HEK293 (cell line): ENCODE data around the gene TRNT1.

ENCODE experiments used
- CTCF ChIA-PET: fragments of 350-600 bp; formaldehyde crosslinking; extraction: SDS; loops from one replicate; lab custom pipeline; 2021; ENCODE audit warnings: antibody characterized with exemption; lab: Yijun Ruan, JAX
- POLR2A ChIA-PET: fragments of 300-600 bp; formaldehyde crosslinking; extraction: SDS; loops from one replicate; lab custom pipeline; 2020; ENCODE audit warnings: antibody characterized with exemption, inconsistent platforms; lab: Yijun Ruan, JAX
- H3K27ac ChIP-seq: fragments of 200-500 bp; sonication (Bioruptor generic); 2 replicates; pipeline ENCODE4 v1.5.1; 2014; ENCODE audit warnings: low read depth, low read length, control low read depth, inconsistent platforms; ENCODE audit errors: extremely low read depth
- H3K36me3 ChIP-seq, 2 experiments: fragments of 200-500 bp in 1 of 2; sonication (Bioruptor generic) in 1 of 2; 1 replicate in 1 of 2; 2 replicates in 1 of 2; pipeline ENCODE4 v1.5.1; 2014 to 2017; ENCODE audit warnings: inconsistent platforms in 2 of 2, low read length in 2 of 2; ENCODE audit not compliant: control insufficient read depth in 2 of 2, insufficient read depth in 1 of 2
- H3K4me1 ChIP-seq: fragments of 200-500 bp; sonication (Bioruptor generic); 2 replicates; pipeline ENCODE4 v1.5.1; 2014; ENCODE audit warnings: mild to moderate bottlenecking, low read length, inconsistent platforms; ENCODE audit not compliant: control insufficient read depth, insufficient read depth
- H3K4me3 ChIP-seq: 2 replicates; pipeline ENCODE4 v1.5.1; 2011; ENCODE audit warnings: low read depth, mild to moderate bottlenecking, control low read depth, low read length, moderate library complexity
- H3K9me3 ChIP-seq: fragments of 200-500 bp; sonication (Bioruptor generic); 2 replicates; pipeline ENCODE4 v1.5.1; 2014; ENCODE audit warnings: low read depth, low read length, inconsistent platforms; ENCODE audit not compliant: control insufficient read depth, insufficient read depth
- INSM2 ChIP-seq: fragments of 450-650 bp; formaldehyde crosslinking; IDR thresholded peaks from 2 replicates; pipeline ENCODE4 v1.5.1; 2016; ENCODE audit warnings: missing biosample characterization, missing genetic modification characterization
- KLF1 ChIP-seq: fragments of 450-650 bp; formaldehyde crosslinking; IDR thresholded peaks from 2 replicates; pipeline ENCODE4 v1.5.1; 2016; ENCODE audit warnings: missing biosample characterization, missing genetic modification characterization
- KLF9 ChIP-seq: fragments of 450-650 bp; formaldehyde crosslinking; IDR thresholded peaks from 2 replicates; pipeline ENCODE4 v1.5.1; 2016; ENCODE audit warnings: missing biosample characterization, missing genetic modification characterization, low read depth
- MEIS1 ChIP-seq: sonication (generic); formaldehyde crosslinking; IDR thresholded peaks from 2 replicates; pipeline ENCODE4 v1.8.1; 2022; ENCODE audit warnings: missing genetic modification reagents, mild to moderate bottlenecking, borderline replicate concordance
- MZF1 ChIP-seq: fragments of 450-650 bp; formaldehyde crosslinking; IDR thresholded peaks from 2 replicates; pipeline ENCODE4 v1.5.1; 2017; ENCODE audit warnings: missing biosample characterization, missing genetic modification characterization, borderline replicate concordance
- OVOL3 ChIP-seq: fragments of 450-650 bp; formaldehyde crosslinking; IDR thresholded peaks from 2 replicates; pipeline ENCODE4 v1.5.1; 2016; ENCODE audit warnings: missing biosample characterization, missing genetic modification characterization
- PRDM1 ChIP-seq: fragments of 450-650 bp; formaldehyde crosslinking; IDR thresholded peaks from 2 replicates; pipeline ENCODE4; 2016; ENCODE audit warnings: missing biosample characterization, missing genetic modification characterization
- PRDM10 ChIP-seq: fragments of 450-650 bp; formaldehyde crosslinking; IDR thresholded peaks from 2 replicates; pipeline ENCODE4 v1.5.1; 2016; ENCODE audit warnings: missing biosample characterization, missing genetic modification characterization
- SALL2 ChIP-seq: fragments of 450-650 bp; formaldehyde crosslinking; IDR thresholded peaks from 2 replicates; pipeline ENCODE4 v1.5.0; 2017; ENCODE audit warnings: missing biosample characterization, mild to moderate bottlenecking, missing genetic modification characterization, borderline replicate concordance
- SP2 ChIP-seq: fragments of 450-650 bp; formaldehyde crosslinking; IDR thresholded peaks from 2 replicates; pipeline ENCODE4 v1.5.1; 2016; ENCODE audit warnings: missing biosample characterization, missing genetic modification characterization
- TCF7L2 ChIP-seq: IDR thresholded peaks from 2 replicates; pipeline ENCODE4 v1.6.1; 2011; ENCODE audit warnings: low read depth, mild to moderate bottlenecking, inconsistent platforms, low read length, moderate library complexity, borderline replicate concordance
- ZBTB21 ChIP-seq: fragments of 450-650 bp; formaldehyde crosslinking; IDR thresholded peaks from 2 replicates; pipeline ENCODE4 v1.5.1; 2017; ENCODE audit warnings: missing biosample characterization, missing genetic modification characterization
- ZBTB8A ChIP-seq: fragments of 450-650 bp; formaldehyde crosslinking; IDR thresholded peaks from 2 replicates; pipeline ENCODE4 v1.5.1; 2016; ENCODE audit warnings: missing biosample characterization, missing genetic modification characterization
- ZFHX2 ChIP-seq: fragments of 450-650 bp; formaldehyde crosslinking; conservative IDR thresholded peaks from 2 replicates; pipeline ENCODE4 v1.5.1; 2016; ENCODE audit warnings: missing biosample characterization, missing genetic modification characterization
- ZNF140 ChIP-seq: fragments of 450-650 bp; formaldehyde crosslinking; IDR thresholded peaks from 2 replicates; pipeline ENCODE4 v1.5.1; 2016; ENCODE audit warnings: missing biosample characterization, missing genetic modification characterization
- ZNF175 ChIP-seq: fragments of 450-650 bp; formaldehyde crosslinking; IDR thresholded peaks from 2 replicates; pipeline ENCODE4 v1.5.1; 2016; ENCODE audit warnings: missing biosample characterization, missing genetic modification characterization
- ZNF214 ChIP-seq: fragments of 450-650 bp; formaldehyde crosslinking; IDR thresholded peaks from 2 replicates; pipeline ENCODE4 v1.5.1; 2017; ENCODE audit warnings: missing biosample characterization, mild to moderate bottlenecking, missing genetic modification characterization, borderline replicate concordance
- ZNF223 ChIP-seq: fragments of 450-650 bp; formaldehyde crosslinking; IDR thresholded peaks from 2 replicates; pipeline ENCODE4 v1.5.1; 2016; ENCODE audit warnings: missing biosample characterization, missing genetic modification characterization
- ZNF23 ChIP-seq: fragments of 450-650 bp; formaldehyde crosslinking; IDR thresholded peaks from 2 replicates; pipeline ENCODE4 v1.5.1; 2016; ENCODE audit warnings: missing biosample characterization, missing genetic modification characterization, borderline replicate concordance
- ZNF248 ChIP-seq: fragments of 450-650 bp; formaldehyde crosslinking; IDR thresholded peaks from 2 replicates; pipeline ENCODE4 v1.5.1; 2017; ENCODE audit warnings: missing biosample characterization, missing genetic modification characterization
- ZNF274 ChIP-seq, 2 experiments: fragments of 200-500 bp in 1 of 2; fragments of 450-650 bp in 1 of 2; sonication (Bioruptor generic) in 1 of 2; formaldehyde crosslinking in 1 of 2; IDR thresholded peaks; 2 replicates each; pipeline versions ENCODE4 v1.5.1 to v1.6.1; 2014 to 2016; ENCODE audit warnings: borderline replicate concordance in 1 of 2, inconsistent platforms in 1 of 2, low read length in 1 of 2, missing biosample characterization in 1 of 2, missing genetic modification characterization in 1 of 2
- ZNF292 ChIP-seq: fragments of 450-650 bp; formaldehyde crosslinking; IDR thresholded peaks from 2 replicates; pipeline ENCODE4 v1.5.1; 2016; ENCODE audit warnings: low read depth, missing biosample characterization, missing genetic modification characterization, borderline replicate concordance
- ZNF473 ChIP-seq: fragments of 450-650 bp; formaldehyde crosslinking; IDR thresholded peaks from 2 replicates; pipeline ENCODE4 v1.5.1; 2017; ENCODE audit warnings: missing biosample characterization, missing genetic modification characterization
- ZNF488 ChIP-seq: fragments of 450-650 bp; formaldehyde crosslinking; IDR thresholded peaks from 2 replicates; pipeline ENCODE4 v1.5.1; 2016; ENCODE audit warnings: missing biosample characterization, missing genetic modification characterization
- ZNF529 ChIP-seq: fragments of 450-650 bp; formaldehyde crosslinking; IDR thresholded peaks from 2 replicates; pipeline ENCODE4 v1.5.1; 2017; ENCODE audit warnings: missing genetic modification characterization, missing biosample characterization; ENCODE audit not compliant: insufficient replicate concordance
- ZNF624 ChIP-seq: fragments of 450-650 bp; formaldehyde crosslinking; IDR thresholded peaks from 2 replicates; pipeline ENCODE4 v1.5.1; 2017; ENCODE audit warnings: missing biosample characterization, missing genetic modification characterization
- ZNF785 ChIP-seq: fragments of 450-650 bp; formaldehyde crosslinking; IDR thresholded peaks from 2 replicates; pipeline ENCODE4 v1.5.1; 2016; ENCODE audit warnings: missing biosample characterization, missing genetic modification characterization
- ZNF791 ChIP-seq: fragments of 450-650 bp; formaldehyde crosslinking; IDR thresholded peaks from 2 replicates; pipeline ENCODE4 v1.5.1; 2016; ENCODE audit warnings: missing biosample characterization, missing genetic modification characterization

TRNT1 gene

DNA sequence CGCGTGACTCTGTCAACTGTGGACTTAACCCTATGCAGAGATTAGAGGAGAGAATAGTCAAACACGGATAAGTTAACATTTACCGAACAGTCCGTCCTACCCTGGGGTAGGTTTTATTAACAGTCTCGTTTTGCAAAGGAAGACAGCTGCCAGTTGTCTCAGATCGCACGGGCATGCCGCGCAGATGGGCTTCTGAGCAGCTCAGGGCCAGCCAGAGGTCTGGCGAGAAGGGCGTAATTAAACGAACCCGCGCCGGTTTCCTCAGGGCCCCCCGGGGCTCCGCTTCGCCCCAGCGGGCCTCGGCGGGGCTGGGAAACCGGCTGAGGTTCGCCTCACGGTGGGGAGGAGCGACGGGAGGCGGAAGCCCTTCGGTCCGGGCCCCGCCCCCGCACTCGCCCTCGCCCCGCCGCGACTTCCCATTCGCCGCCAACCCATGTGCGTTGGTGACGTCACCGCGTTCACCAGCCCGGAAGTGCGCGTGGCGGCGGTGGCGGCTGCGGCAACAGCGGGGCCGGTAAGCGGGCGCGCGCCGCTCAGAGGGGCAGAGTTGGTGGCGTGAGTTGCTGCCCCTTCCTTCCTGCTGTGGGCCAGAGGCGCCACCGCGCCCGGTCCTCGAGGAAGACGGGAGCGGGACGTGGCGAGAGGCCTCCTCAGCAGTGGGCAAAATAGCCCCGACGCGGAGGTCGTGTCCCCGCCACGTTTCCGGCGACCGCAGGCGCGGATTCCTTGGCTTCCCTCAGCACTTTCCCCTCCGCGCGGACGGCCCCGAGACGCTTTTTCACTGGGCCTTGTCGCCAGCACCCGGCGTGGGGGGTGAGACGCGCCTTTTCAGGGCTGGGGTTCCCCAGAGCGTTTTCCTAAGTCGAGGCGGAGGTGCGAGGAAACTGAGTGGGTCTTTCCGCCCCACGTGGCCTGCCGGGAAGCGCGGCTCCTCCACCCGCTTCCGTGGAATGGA, at the start of gene TRNT1 (continued):
- peak; percentile 29; the same call in 1 of the 2 replicates for TF ChIP-seq PRDM10 (tag by site-specific recombination)
- no peak for TF ChIP-seq ZNF175 (tag by site-specific recombination)
- TF ChIP-seq ZNF223 (tag by site-specific recombination), result no peak
- peak; percentile 72 for TF ChIP-seq ZNF785 (tag by site-specific recombination)
- TF ChIP-seq SALL2 (tag by site-specific recombination), result no peak
- TF ChIP-seq ZBTB8A, result peak; percentile 73
- TF ChIP-seq SP2 (tag by site-specific recombination), result peak; percentile 89
- peak; percentile 23; the same call in 1 of the 2 replicates for TF ChIP-seq PRDM1
- TF ChIP-seq ZNF529 (tag by site-specific recombination), result no peak
- no peak; the same call in 1 of the 2 replicates for TF ChIP-seq ZNF488 (tag by site-specific recombination)
- no peak for TF ChIP-seq ZNF624 (tag by site-specific recombination)
- peak; percentile 19; the same call in 1 of the 2 replicates for TF ChIP-seq KLF1 (tag by site-specific recombination)
- TF ChIP-seq ZNF274 (IDR thresholded peaks at IDR 0.05; ENCODE audit: low read length), result no peak
- TF ChIP-seq ZNF274 (tag by site-specific recombination; IDR thresholded peaks at IDR 0.05; ENCODE audit: borderline replicate concordance), result no peak
- TF ChIP-seq ZNF214, result no peak
- TF ChIP-seq MZF1 (tag by site-specific recombination), result no peak
- peak; percentile 58 for TF ChIP-seq OVOL3 (tag by site-specific recombination)
- no peak for TF ChIP-seq ZNF23 (tag by site-specific recombination)
- no peak for TF ChIP-seq ZNF140
- peak; percentile 70; the same call in 1 of the 2 replicates for TF ChIP-seq INSM2
- peak; percentile 75 for TF ChIP-seq KLF9 (tag by site-specific recombination)

GRCh38 chr3:3080309-3080708, 46.4 kb upstream of the TRNT1 start:
- POLR2A ChIA-PET, result interaction anchor here (0.5 kb wide), 1 partner anchor 14 kb away, joined by 3 read pairs; no protein-coding TSS in a partner anchor
- CTCF ChIA-PET, result interaction anchor here (0.5 to 0.8 kb wide), 2 partner anchors 27 to 1639 kb away, joined by 3 to 6 read pairs; no protein-coding TSS in a partner anchor

More at GRCh38 chr3:3080309-3080708, 46.4 kb upstream of the TRNT1 start:
- no peaks in the 10 kb centered on the region for H3K9me3 ChIP-seq
- no peak for TF ChIP-seq ZNF248
- TF ChIP-seq ZNF791 (tag by site-specific recombination), result no peak
- TF ChIP-seq ZNF473 (tag by site-specific recombination), result no peak
- no peak for TF ChIP-seq ZNF292 (tag by site-specific recombination)
- TF ChIP-seq MEIS1 (CRISPR knock-in tag), result no peak
- TF ChIP-seq ZFHX2 (tag by site-specific recombination), result no peak
- no peak for TF ChIP-seq KLF9 (tag by site-specific recombination)
- no peak for TF ChIP-seq ZNF529 (tag by site-specific recombination)
- no peak for TF ChIP-seq TCF7L2
- no peak for TF ChIP-seq ZBTB21 (tag by site-specific recombination)
- no peak for TF ChIP-seq ZNF140
- TF ChIP-seq, all 188 proteins: peak for 0
- no peak overlapping the region for H3K27ac ChIP-seq
- H3K4me3 ChIP-seq, result no peak overlapping the region
- H3K36me3 ChIP-seq, result no peaks in the 10 kb centered on the region
- H3K4me1 ChIP-seq, result no peaks in the 10 kb centered on the region
